Neural progenitor cell (in vitro differentiated cells): Measurements from ENCODE around the gene AFF3.

Experiments used
- EZH2 ChIP-seq: fragments of 200-600 bp; sonication (generic); IDR thresholded peaks from 2 replicates; pipeline ENCODE4 v1.6.1; 2017; ENCODE audit warnings: antibody characterized with exemption, mild to moderate bottlenecking, moderate library complexity
- TF ChIP-seq, protein P1 (sequence below): fragments of 200-600 bp; sonication (generic); IDR thresholded peaks from 2 replicates; pipeline ENCODE4 v1.5.1; 2017; ENCODE audit warnings: antibody characterized with exemption, mild to moderate bottlenecking

DNA sequence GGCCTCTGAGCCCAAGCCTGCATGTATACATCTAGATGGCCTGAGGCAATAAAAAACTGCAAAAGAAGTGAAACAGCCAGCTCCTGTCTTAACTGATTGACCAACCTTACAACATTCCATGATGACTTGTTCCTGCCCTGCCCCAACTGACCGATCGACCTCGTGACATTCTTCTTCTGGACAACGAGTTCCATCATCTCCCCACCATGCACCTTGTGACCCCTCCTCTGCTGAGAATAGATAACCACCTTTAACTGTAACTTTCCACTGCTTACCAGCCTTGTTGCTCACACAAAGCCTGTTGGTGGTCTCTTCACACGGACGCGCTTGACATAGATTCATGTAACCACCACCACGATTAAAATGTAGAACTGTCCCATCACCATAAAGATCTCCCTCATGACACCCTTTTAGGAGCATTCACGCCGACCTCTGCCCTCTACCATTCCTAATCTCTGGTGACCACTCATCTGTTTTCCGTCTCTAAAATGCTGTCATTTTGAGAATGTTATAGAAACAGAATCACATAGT is 532.5 kb downstream of the AFF3 start:
- TF ChIP-seq, protein P1, sequence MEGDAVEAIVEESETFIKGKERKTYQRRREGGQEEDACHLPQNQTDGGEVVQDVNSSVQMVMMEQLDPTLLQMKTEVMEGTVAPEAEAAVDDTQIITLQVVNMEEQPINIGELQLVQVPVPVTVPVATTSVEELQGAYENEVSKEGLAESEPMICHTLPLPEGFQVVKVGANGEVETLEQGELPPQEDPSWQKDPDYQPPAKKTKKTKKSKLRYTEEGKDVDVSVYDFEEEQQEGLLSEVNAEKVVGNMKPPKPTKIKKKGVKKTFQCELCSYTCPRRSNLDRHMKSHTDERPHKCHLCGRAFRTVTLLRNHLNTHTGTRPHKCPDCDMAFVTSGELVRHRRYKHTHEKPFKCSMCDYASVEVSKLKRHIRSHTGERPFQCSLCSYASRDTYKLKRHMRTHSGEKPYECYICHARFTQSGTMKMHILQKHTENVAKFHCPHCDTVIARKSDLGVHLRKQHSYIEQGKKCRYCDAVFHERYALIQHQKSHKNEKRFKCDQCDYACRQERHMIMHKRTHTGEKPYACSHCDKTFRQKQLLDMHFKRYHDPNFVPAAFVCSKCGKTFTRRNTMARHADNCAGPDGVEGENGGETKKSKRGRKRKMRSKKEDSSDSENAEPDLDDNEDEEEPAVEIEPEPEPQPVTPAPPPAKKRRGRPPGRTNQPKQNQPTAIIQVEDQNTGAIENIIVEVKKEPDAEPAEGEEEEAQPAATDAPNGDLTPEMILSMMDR = no peak
- no peak for TF ChIP-seq EZH2
